Measurements from ENCODE around the gene ADAD1.

ADAD1 gene

GRCh38 chr4:122456231-122457116 is 77.7 kb downstream of the ADAD1 start, which contains the start of gene IL2:
Gene IL2 (minus strand): TSS chr4:122456725. CDS start chr4:122456440, 285 bp downstream.
- no peak for DNase-seq

- peak; percentile 30 for DNase-seq
Measured at GRCh38 chr4:122458625-122459024, 79.8 kb downstream of the ADAD1 start.

GRCh38 chr4:122469457-122469856 is 90.6 kb downstream of the ADAD1 start:
- DNase-seq: no peak

- DNase-seq: no peak
Measured at GRCh38 chr4:122475233-122475632, 96.4 kb downstream of the ADAD1 start.

- no peak for DNase-seq
Measured at GRCh38 chr4:122476126-122476525, 97.3 kb downstream of the ADAD1 start.

- no peak for DNase-seq
Measured at GRCh38 chr4:122476745-122477144, 97.9 kb downstream of the ADAD1 start.
